Measurements from ENCODE around the gene PEX3.

PEX3 gene

DNA sequence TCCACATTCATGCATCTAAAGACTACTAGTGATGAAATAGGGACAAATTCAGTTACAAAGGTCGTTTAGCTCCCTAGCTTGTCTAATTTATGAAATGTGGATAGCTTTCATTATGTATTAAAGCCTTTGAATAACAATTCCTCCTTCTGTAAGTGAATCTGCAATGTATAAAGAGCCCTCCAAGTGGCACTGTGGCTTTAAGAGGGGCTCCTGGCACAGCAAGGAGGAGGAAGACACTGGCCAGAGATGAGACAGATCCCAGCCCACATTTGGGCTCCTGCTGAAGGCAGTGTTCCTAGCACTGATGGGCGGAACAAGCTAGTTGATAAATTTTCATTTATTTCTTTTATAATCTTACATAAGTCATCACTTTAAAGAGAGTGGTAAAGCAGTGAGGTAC lies 78.5 kb downstream of the PEX3 start:
- peak; percentile 83 for ATAC-seq

DNA sequence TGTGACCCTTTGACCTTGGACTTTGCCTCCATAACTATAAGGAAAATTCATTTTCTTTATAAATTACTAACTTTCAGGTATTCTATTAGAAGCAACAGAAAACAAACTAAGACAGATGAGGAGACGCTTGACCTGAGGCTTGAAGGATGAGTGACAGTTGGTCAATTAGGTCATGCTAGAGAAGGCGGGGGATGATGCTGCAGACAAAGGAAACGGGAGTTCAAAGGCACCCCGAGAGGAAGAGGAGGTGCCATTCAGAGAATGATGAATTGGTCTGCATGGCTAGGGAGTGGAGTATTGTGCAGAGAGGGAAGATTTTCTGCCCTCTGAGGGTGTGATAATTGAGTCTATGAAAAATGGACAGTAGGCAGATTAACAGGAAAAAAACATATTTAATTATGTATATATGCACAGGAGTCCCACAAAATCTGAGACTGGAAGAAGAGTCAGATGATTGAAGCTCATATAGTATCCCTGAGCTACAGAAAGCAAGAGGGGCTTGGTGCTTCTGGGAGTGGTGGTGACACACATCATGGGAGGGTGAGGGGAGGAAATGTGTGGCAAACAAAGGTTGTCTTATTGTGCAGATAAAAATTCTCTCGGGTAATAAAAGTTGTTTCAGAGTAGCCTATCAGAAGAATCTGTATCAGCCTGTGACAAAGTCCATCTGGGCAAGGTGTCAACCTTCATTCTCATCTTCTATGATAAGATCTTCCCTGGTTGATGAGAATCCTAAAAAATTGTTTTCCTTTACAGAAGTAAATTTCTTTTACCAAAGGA lies 81.3 kb downstream of the PEX3 start:
- no peak for ATAC-seq
- TF ChIP-seq OSR1 (CRISPR knock-in tag; IDR thresholded peaks at IDR 0.05) (no peak), TOX (CRISPR knock-in tag; IDR thresholded peaks at IDR 0.05; ENCODE audit: borderline replicate concordance) (no peak), ISL1 (CRISPR knock-in tag; IDR thresholded peaks at IDR 0.05) (no peak), PPARA (CRISPR knock-in tag; IDR thresholded peaks at IDR 0.05; ENCODE audit: borderline replicate concordance) (no peak), ZNF565 (CRISPR knock-in tag; conservative IDR thresholded peaks at IDR 0.05; ENCODE audit: low read depth) (no peak), ZNF8 (CRISPR knock-in tag; IDR thresholded peaks at IDR 0.05) (no peak), RARB (CRISPR knock-in tag; IDR thresholded peaks at IDR 0.05) (no peak), GLIS3 (CRISPR knock-in tag; IDR thresholded peaks at IDR 0.05) (no peak)
- TF ChIP-seq, protein P1, sequence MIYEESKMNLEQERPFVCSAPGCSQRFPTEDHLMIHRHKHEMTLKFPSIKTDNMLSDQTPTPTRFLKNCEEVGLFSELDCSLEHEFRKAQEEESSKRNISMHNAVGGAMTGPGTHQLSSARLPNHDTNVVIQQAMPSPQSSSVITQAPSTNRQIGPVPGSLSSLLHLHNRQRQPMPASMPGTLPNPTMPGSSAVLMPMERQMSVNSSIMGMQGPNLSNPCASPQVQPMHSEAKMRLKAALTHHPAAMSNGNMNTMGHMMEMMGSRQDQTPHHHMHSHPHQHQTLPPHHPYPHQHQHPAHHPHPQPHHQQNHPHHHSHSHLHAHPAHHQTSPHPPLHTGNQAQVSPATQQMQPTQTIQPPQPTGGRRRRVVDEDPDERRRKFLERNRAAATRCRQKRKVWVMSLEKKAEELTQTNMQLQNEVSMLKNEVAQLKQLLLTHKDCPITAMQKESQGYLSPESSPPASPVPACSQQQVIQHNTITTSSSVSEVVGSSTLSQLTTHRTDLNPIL (CRISPR knock-in tag; IDR thresholded peaks at IDR 0.05; ENCODE audit: low read depth) = no peak

More for the DNA sequence above, 78.5 kb downstream of the PEX3 start:
- TF ChIP-seq ARNTL (CRISPR knock-in tag; IDR thresholded peaks at IDR 0.05; ENCODE audit: borderline replicate concordance, low read depth) (no peak), CSDC2 (CRISPR knock-in tag; IDR thresholded peaks at IDR 0.05) (no peak), ZNF565 (CRISPR knock-in tag; conservative IDR thresholded peaks at IDR 0.05; ENCODE audit: low read depth) (no peak)
- TF ChIP-seq, protein P2, sequence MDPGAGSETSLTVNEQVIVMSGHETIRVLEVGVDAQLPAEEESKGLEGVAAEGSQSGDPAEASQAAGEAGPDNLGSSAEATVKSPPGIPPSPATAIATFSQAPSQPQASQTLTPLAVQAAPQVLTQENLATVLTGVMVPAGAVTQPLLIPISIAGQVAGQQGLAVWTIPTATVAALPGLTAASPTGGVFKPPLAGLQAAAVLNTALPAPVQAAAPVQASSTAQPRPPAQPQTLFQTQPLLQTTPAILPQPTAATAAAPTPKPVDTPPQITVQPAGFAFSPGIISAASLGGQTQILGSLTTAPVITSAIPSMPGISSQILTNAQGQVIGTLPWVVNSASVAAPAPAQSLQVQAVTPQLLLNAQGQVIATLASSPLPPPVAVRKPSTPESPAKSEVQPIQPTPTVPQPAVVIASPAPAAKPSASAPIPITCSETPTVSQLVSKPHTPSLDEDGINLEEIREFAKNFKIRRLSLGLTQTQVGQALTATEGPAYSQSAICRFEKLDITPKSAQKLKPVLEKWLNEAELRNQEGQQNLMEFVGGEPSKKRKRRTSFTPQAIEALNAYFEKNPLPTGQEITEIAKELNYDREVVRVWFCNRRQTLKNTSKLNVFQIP (CRISPR knock-in tag; IDR thresholded peaks at IDR 0.05; ENCODE audit: borderline replicate concordance, low read depth) = no peak

DNA sequence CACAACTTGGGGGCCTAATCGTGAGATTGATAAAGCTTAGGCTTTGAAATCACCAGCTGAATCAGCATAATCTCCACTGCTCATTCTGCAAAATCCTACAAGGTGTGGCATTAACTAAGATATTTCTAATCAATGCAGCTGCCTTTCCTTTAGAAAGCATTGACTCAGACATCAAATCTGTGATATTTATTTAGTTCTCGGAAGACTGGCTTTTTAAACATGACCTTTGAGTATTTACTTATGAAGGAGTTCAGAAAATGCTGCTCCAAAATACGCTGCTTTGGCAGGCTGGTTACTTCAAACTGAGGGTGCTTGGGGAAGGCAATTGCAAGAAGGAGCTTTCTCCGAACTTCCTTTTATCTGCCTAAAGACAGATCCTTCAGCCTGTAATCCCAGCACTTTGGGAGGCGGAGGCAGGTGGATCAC lies 84.6 kb downstream of the PEX3 start:
- no peak for ATAC-seq
- TF ChIP-seq TSHZ2 (CRISPR knock-in tag; IDR thresholded peaks at IDR 0.05) = no peak
- TF ChIP-seq, protein P2 (CRISPR knock-in tag; IDR thresholded peaks at IDR 0.05; ENCODE audit: borderline replicate concordance, low read depth) = no peak
- TF ChIP-seq, protein P3, sequence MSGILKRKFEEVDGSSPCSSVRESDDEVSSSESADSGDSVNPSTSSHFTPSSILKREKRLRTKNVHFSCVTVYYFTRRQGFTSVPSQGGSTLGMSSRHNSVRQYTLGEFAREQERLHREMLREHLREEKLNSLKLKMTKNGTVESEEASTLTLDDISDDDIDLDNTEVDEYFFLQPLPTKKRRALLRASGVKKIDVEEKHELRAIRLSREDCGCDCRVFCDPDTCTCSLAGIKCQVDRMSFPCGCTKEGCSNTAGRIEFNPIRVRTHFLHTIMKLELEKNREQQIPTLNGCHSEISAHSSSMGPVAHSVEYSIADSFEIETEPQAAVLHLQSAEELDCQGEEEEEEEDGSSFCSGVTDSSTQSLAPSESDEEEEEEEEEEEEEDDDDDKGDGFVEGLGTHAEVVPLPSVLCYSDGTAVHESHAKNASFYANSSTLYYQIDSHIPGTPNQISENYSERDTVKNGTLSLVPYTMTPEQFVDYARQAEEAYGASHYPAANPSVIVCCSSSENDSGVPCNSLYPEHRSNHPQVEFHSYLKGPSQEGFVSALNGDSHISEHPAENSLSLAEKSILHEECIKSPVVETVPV (CRISPR knock-in tag; IDR thresholded peaks at IDR 0.05) = no peak
- TF ChIP-seq ZFP30 (CRISPR knock-in tag; IDR thresholded peaks at IDR 0.05) = no peak
- no peak for TF ChIP-seq ZNF8 (CRISPR knock-in tag; IDR thresholded peaks at IDR 0.05)
- no peak for TF ChIP-seq ARNTL (CRISPR knock-in tag; IDR thresholded peaks at IDR 0.05; ENCODE audit: borderline replicate concordance, low read depth)
- TF ChIP-seq OSR1 (CRISPR knock-in tag; IDR thresholded peaks at IDR 0.05) = no peak
- no peak for TF ChIP-seq ISL1 (CRISPR knock-in tag; IDR thresholded peaks at IDR 0.05)
- TF ChIP-seq GLIS3 (CRISPR knock-in tag; IDR thresholded peaks at IDR 0.05) = no peak
- no peak for TF ChIP-seq ZNF565 (CRISPR knock-in tag; conservative IDR thresholded peaks at IDR 0.05; ENCODE audit: low read depth)
- no peak for TF ChIP-seq ZNF70 (CRISPR knock-in tag; IDR thresholded peaks at IDR 0.05)
- no peak for TF ChIP-seq PPARA (CRISPR knock-in tag; IDR thresholded peaks at IDR 0.05; ENCODE audit: borderline replicate concordance)
- TF ChIP-seq ESRRG (CRISPR knock-in tag; IDR thresholded peaks at IDR 0.05) = no peak
- no peak for TF ChIP-seq TOX (CRISPR knock-in tag; IDR thresholded peaks at IDR 0.05; ENCODE audit: borderline replicate concordance)
- TF ChIP-seq, protein P1 (CRISPR knock-in tag; IDR thresholded peaks at IDR 0.05; ENCODE audit: low read depth) = no peak

Measured in SK-N-SH treated with all-trans-retinoic acid at 6 μM for 48 hours (cell line).